ENCODE measurements around the gene TMEM143.

The TMEM143 gene

GRCh38 chr19:48354332-48354992 is 9.3 kb downstream of the TMEM143 start:
- DNase-seq: no peak

- no peak for DNase-seq
Measured at GRCh38 chr19:48353677-48354076, 10.1 kb downstream of the TMEM143 start.

DNA sequence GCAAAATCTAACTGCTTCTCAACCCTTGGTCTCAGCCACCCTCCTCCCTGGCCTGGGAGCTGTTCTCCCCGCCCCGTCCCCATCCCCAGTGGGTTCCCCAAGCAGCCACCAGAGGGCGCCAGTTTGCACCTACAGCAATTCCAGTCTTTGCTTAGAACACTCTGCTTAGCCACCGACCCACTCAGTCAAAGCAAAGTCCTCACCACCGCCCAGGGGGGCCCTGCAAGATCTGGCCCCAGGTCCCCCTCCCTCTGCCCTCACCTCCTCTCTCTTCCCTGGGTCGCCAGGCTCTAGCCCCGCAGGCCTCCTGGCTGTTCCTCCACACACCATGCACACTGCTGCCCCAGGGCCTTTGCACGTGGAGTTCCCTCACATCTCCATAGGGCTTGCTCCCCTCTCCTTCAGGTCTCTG is 12.4 kb downstream of the TMEM143 start:
- DNase-seq: peak; percentile 27

DNA sequence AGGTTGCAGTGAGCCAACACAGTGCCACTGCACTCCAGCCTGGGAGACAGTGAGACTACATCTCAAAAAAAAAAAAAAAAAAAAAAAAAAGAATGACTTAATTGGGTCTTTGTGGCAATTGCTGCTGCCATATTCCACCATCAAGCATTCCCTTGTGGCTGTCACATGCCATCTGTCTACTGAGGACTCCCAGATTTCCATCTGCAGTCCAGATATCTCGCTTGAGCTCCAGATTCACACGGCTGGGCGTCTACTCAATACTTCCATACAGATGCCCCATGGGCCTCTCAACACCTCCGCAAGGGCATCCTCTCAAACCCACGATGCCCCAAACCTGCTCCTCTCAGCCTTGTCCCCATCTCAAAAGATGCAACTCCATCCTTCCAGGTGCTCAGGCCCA is 12.9 kb downstream of the TMEM143 start:
- no peak for DNase-seq

GRCh38 chr19:48348737-48349136 is 15.0 kb downstream of the TMEM143 start:
- DNase-seq: no peak

- no peak for DNase-seq
Measured at GRCh38 chr19:48348045-48348444, 15.7 kb downstream of the TMEM143 start.

- no peak for DNase-seq
Measured at GRCh38 chr19:48346191-48346590, 17.5 kb downstream of the TMEM143 start.

DNA sequence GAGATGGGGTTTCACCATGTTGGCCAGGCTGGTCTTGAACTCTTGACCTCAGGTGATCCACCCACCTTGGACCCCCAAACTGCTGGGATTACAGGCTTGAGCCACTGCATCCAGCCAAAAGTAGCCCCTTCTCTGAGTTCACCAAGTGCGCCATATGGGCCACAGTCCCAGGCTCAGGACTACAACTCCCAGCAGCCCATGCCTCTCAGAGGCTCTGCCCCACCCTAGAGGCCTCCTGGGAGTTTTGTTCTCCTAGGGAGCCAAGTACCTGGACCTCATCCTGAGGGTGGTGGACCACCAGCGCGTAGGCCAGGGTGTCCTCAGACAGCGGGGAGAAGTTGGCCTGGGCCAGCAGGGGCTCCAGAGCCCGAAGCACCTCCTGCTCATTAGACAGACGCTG is 18.8 kb downstream of the TMEM143 start:
- no peak for DNase-seq

DNA sequence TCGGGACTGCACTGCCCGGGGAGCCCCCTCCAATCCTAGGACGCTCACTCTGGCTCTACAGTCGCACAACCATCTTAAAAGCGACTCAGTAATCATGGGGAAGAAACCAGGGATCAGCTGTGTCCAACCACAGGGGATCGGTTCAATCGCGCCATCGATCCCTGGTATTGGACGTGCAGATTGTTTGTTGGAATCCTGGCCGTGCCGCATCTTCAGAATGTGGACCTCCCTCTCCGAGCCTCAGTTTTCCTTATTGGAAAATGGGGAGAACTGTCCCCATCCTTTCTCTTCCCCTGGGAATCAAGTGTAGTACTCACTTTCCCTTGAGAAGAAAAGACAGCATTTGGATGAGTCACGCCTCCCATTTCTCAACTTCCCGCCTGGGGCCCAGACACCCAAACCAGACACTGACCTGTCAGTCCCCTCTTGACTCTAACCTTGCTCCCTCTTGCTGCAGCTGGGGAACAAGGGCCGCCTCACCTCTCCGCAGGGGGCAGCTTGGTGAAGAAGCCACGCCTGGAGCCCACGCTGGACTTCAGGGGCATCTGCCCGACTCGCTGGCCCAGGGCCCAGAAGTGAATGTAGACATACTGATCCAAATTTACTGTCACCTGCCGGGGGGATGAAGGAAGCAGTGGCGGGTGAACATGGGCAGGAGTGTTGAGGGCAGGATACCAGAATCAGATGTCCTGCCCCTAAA is 20.7 kb downstream of the TMEM143 start:
- no peak for DNase-seq

- DNase-seq: no peak
Measured at GRCh38 chr19:48342414-48342738, 21.4 kb downstream of the TMEM143 start.

GRCh38 chr19:48341515-48342413 is 22.0 kb downstream of the TMEM143 start:
- no peak for DNase-seq

GRCh38 chr19:48340995-48341394 is 22.7 kb downstream of the TMEM143 start:
- DNase-seq: no peak

DNA sequence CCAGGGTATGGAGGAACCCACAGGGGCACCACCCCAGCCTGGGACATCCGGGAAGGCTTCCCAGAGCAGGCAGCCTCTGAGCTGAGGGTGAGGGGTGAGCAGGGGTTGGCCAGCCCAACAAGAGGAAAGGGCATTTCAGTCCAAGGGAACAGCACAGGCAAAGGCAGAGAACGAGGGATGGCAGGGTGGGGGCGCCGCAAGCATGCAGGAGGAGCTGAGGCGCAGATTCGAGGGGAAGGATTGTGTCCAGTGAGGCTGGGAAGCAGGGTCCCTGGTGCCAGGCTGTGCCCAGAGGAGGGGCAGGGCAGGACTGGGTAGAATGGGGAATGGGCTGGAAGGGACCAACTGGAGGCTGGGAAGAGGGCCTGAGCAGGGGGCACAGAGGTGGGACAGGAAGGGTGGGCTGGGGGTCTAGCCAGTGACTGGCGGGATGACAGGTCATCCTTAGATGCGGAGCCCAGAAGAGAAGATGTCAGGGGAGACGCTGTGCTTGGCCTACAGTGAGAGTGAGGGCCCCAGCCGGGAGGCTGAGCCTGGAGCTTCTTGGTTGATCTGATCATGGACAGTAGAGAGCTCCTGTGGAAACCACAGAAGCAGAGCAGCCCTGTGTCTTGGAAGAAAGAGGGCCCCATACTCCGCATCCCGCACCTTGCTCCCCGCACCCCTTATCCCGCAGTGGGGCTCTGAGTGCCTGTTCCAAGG is 24.8 kb downstream of the TMEM143 start:
- DNase-seq: no peak

DNA sequence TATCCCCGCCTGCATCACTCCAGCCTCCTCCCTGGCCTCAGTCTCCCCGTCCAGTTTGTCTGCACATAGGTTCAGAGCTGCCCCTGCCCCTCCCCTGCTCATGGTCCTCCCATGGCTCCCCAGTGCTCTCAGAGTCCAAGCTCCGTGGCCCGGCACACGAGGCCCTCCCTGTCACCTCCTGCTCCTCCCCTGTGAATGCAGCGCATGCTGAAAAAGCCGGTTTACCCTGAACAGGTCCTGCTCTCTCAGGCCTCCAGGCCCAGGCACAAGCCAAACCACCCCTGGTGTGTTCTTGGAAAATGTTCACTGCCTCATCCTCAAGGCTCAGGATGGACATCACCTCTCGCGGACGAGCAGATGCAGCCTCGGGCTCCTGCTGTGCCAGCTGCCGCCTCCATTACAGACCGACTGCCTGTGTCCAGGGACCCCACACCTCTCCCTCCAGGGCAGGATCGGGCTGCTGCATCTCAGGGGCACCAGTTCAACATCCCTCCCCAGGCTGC is 25.4 kb downstream of the TMEM143 start:
- DNase-seq: no peak

DNA sequence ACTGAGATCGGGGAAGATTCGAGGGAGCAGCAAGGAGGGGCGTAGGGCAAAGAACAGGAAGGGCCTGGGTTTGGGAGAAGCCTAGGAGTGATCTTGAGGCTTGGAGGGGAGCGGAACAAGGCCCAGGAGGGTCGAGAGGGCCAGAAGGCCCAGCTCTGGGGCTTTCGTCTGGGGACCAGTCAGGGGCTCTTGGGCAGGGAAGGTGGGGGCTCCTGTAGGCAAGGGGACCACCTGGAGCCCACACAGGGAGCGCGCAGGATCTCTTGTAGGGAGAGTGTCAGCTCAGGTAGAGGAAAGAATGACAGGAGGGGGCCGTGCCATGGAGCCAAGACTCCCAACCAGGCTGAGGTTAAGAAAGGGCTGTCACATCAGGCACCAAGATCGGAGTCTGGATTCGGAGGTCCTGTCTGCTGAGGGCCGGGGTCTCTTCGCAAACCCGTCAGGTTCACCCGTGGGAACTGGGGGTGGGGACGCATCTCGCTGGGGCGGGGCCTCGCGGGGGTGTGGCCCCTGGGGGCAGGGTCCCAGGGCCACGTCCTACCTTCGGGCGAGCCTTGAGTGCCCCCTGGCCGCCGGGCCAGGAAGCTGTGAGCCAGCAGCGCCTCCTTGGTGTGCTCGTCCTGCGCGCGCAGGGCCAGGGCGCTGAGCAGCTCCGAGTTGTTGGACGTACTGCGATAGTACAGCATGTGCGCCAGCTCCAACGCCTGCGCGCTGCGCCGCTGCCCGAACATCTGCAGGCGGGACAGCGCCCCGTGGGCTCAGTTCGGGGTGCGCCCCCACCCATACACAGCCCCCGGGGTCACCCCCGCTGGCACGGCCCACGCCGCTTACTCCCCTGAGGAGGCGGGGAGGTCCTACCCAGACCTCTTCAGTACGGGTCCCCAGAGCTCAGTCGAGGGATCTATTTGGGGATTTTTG is 30.0 kb downstream of the TMEM143 start:
- DNase-seq: peak; percentile 54

GRCh38 chr19:48332662-48333466 is 30.9 kb downstream of the TMEM143 start:
- peak; percentile 40 for DNase-seq

- no peak for DNase-seq
Measured at GRCh38 chr19:48332351-48332661, 31.4 kb downstream of the TMEM143 start.

- no peak for DNase-seq
Measured at GRCh38 chr19:48330012-48330681, 33.6 kb downstream of the TMEM143 start.

GRCh38 chr19:48329167-48329891 is 34.4 kb downstream of the TMEM143 start:
- no peak for DNase-seq

Data from GOT3 (cell line).